ENCODE measurements around the gene MCM10. TPM values are rescaled to one million over a fixed set of nuclear protein-coding genes. Genes with fewer than 3 reads are reported as not detected.

The MCM10 gene
- total and polyA plus RNA-seq, 9 of the 15 experiments (the other 6 are each of a cell fraction or from before 2014, with no cell fraction given): 10.4 to 68.1 (median 48.0) TPM

DNA sequence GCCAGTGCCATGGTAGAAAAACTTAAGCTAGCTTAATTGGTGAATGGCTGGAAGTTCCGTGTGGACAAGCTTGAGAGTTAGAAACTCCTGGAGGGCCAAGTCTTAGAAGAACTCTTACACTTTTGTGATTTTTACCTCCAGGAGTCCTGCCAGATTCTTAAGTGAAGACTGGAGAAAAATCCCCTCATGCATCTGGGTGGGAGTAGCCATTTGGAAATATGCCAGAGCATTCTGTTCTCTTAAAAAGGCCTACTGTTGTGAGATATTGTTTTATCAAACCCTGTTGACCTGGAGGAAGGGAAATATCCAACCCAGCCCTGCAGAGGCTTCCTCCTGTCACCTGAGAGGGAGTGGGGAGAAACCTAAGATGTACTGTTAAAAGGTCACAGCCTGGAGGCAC is 17.6 kb upstream of the MCM10 start (continued):
- TF ChIP-seq ZNF146 (CRISPR knock-in tag; IDR thresholded peaks at IDR 0.05; ENCODE audit: unreplicated experiment) (no peak), KAT2B (IDR thresholded peaks at IDR 0.05; ENCODE audit: low read depth, low read length) (no peak), ZNF23 (CRISPR knock-in tag; IDR thresholded peaks at IDR 0.05) (no peak), THRAP3 (IDR thresholded peaks at IDR 0.05; ENCODE audit: borderline replicate concordance) (no peak)

DNA sequence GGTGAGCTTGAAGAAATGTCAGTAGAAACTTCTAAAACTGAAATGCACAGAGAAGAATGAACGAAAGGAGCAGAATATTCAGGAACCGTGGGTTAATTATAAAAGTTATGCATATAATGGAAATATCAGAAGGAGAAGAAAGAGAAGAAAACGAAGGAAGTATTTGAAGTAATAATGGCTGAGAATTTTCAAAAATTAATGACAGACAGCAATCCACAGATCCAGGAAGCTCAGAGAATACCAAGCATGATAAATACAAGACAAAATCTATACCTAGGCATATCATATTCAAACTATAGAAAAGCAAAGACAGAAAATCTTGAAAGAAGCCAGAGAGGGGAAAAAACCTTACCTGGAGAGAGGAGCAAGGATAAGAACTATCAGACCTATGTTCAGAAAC is 16.5 kb upstream of the MCM10 start:
- DNase-seq (ENCODE audit: extremely low read depth in 1 of 4, low spot score in 3 of 4) (no peak), ATAC-seq (no peak), FAIRE-seq (no peak)
- Histone ChIP-seq H2AFZ (ENCODE audit: low read depth, low read length) (no peak overlapping the region), H3K79me2 (ENCODE audit: control insufficient read depth, insufficient read depth, low read length) (no peaks in the 10 kb centered on the region), H3K9me3 (replicated peaks; ENCODE audit: control insufficient read depth, insufficient read depth, low read depth, low read length) (no peaks in the 10 kb centered on the region), H3K4me1 (replicated peaks in 1 of 2; ENCODE audit: control insufficient read depth in 2 of 2, insufficient read depth in 2 of 2, low read length in 2 of 2) (peaks cover 0 to 2% of the 10 kb centered on the region in 2 experiments; a peak in 3 of 5 replicates), H3K9ac (ENCODE audit: insufficient read depth in 1 of 2, low read depth in 2 of 2, low read length in 2 of 2) (no peak overlapping the region), H3K27ac (ENCODE audit: extremely low read depth, low read depth, low read length) (no peak overlapping the region), H3K27me3 (ENCODE audit: control insufficient read depth in 2 of 2, insufficient read depth in 2 of 2, low read length in 2 of 2) (no peaks in the 10 kb centered on the region; a peak in 1 of 5 replicates), H3K4me3 (no peak overlapping the region), H4K20me1 (replicated peaks; ENCODE audit: control insufficient read depth, insufficient read depth, low read length) (no peaks in the 10 kb centered on the region), H3K36me3 (ENCODE audit: control insufficient read depth, insufficient read depth, low read length) (no peaks in the 10 kb centered on the region), H3K9me1 (ENCODE audit: control insufficient read depth, insufficient read depth, low read length) (no peaks in the 10 kb centered on the region), H3K4me2 (ENCODE audit: insufficient read depth, low read length) (no peak overlapping the region)
- WGBS (ENCODE audit: insufficient coverage, low coverage, missing lambda C conversion rate): 0% methylated on average over 3 of the region's 3 CpGs
- intact Hi-C loops (cut with micrococcal nuclease) (no loop called here), in situ Hi-C loops (cut with MboI) (no loop called here)
- ChIA-PET POLR2A (no interaction called here), CTCF (ENCODE audit: low intra/inter-chr PET ratio) (no interaction called here)
- BruUV-seq (replicated peaks): no TSS peak
- TF ChIP-seq, protein P1, sequence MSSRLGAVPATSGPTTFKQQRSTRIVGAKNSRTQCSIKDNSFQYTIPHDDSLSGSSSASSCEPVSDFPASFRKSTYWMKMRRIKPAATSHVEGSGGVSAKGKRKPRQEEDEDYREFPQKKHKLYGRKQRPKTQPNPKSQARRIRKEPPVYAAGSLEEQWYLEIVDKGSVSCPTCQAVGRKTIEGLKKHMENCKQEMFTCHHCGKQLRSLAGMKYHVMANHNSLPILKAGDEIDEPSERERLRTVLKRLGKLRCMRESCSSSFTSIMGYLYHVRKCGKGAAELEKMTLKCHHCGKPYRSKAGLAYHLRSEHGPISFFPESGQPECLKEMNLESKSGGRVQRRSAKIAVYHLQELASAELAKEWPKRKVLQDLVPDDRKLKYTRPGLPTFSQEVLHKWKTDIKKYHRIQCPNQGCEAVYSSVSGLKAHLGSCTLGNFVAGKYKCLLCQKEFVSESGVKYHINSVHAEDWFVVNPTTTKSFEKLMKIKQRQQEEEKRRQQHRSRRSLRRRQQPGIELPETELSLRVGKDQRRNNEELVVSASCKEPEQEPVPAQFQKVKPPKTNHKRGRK (tag; IDR thresholded peaks at IDR 0.05): 0 out of 2 replicates have a peak, but pooled peaks have one; percentile 19
- no peak for TF ChIP-seq ZNF239 (CRISPR knock-in tag; IDR thresholded peaks at IDR 0.05)

All from K562 (cell line).